Kidney (tissue), 14 donors: ENCODE measurements around the gene MAST3. TPM values are rescaled to one million over a fixed set of nuclear protein-coding genes. Genes with fewer than 3 reads are reported as not detected.

ENCODE experiments used
- DNase-seq, 5 donors: peaks; one replicate each; pipeline ENCODE4 v3.0.0-alpha.2; 2013 to 2020
- FAIRE-seq: peaks from 2 replicates; lab custom pipeline; 2012; peaks lifted over from hg19 to GRCh38; lab: Jason Lieb, UNC
- H3K27ac ChIP-seq, 2 donors: one replicate each; pipeline ENCODE4 v1.7.0; 2013; ENCODE audit warnings: low read depth in 2 of 2, low read length in 2 of 2, inconsistent platforms in 1 of 2
- H3K27me3 ChIP-seq: one replicate; pipeline ENCODE4 v1.7.1; 2013; ENCODE audit warnings: low read length, inconsistent platforms; ENCODE audit not compliant: control insufficient read depth, insufficient read depth
- H3K36me3 ChIP-seq, 3 donors: one replicate each; pipeline versions ENCODE4 v1.7.0 to v1.7.1; 2013; ENCODE audit warnings: low read length in 3 of 3, control low read depth in 1 of 3, inconsistent platforms in 1 of 3; ENCODE audit not compliant: insufficient read depth in 3 of 3, control insufficient read depth in 2 of 3
- H3K4me1 ChIP-seq, 3 donors: one replicate each; pipeline versions ENCODE4 v1.7.0 to v1.7.1; 2013; ENCODE audit warnings: low read length in 3 of 3, inconsistent platforms in 1 of 3, low read depth in 1 of 3; ENCODE audit not compliant: control insufficient read depth in 2 of 3, insufficient read depth in 2 of 3
- H3K4me3 ChIP-seq, 3 donors: one replicate each; pipeline versions ENCODE4 v1.7.0 to v1.8.1; 2013; ENCODE audit warnings: low read length in 3 of 3, control low read depth in 1 of 3, inconsistent platforms in 1 of 3
- H3K9ac ChIP-seq, 3 donors: one replicate each; pipeline versions ENCODE4 v1.7.0 to v1.7.1; 2013; ENCODE audit warnings: low read length in 3 of 3, control low read depth in 1 of 3, inconsistent platforms in 1 of 3
- H3K9me3 ChIP-seq, 3 donors: one replicate each; pipeline versions ENCODE4 v1.7.0 to v1.7.1; 2013; ENCODE audit warnings: low read length in 3 of 3, control low read depth in 1 of 3, inconsistent platforms in 1 of 3; ENCODE audit not compliant: control insufficient read depth in 2 of 3, insufficient read depth in 1 of 3
- intact Hi-C: fragments of 100-400 bp; cut with DNase I; formaldehyde crosslinking; loops from one replicate; pipeline ENCODE4 v1.11.1; 2022
- polyA plus RNA-seq: library from polyadenylated mRNA; stranded (reverse); fragments of 350-450 nt; fragmentation: Illumina TruSeq; extraction: RNeasy Lipid Tissue Mini Kit (QIAGEN cat#74804); gene quantifications from one replicate; pipeline ENCODE4 v1.2.3, GENCODE V29; 2014; ENCODE audit warnings: low read depth, low replicate concordance; ENCODE audit not compliant: insufficient read depth
- total RNA-seq: library from RNA; stranded (reverse); fragmentation: NEBNext Ultra II Directional; extraction: Animal tissue kit (Norgen Biotek cat#: 25700); gene quantifications from one replicate; pipeline ENCODE4 v1.2.1, GENCODE V29; 2021
- TF ChIP-seq, protein P1 (sequence below): IDR thresholded peaks from 3 replicates; pipeline ENCODE4 v1.5.1; 2012; ENCODE audit warnings: mild to moderate bottlenecking, moderate library complexity, borderline replicate concordance; ENCODE audit not compliant: insufficient read depth; ENCODE audit errors: extremely low read depth
- donor health status: control.
- donor health status: control.
- donor health status: control.
- donor health status: control.
- donor health status: control.
- donor health status: DM: yes; HTN: yes; CAD: no.
- donor health status: Normal renal cell carcinoma (clear cell type).

Gene MAST3
- total and polyA plus RNA-seq, 2 donors from 2014 or later: 5.6 to 16.0 TPM

DNA sequence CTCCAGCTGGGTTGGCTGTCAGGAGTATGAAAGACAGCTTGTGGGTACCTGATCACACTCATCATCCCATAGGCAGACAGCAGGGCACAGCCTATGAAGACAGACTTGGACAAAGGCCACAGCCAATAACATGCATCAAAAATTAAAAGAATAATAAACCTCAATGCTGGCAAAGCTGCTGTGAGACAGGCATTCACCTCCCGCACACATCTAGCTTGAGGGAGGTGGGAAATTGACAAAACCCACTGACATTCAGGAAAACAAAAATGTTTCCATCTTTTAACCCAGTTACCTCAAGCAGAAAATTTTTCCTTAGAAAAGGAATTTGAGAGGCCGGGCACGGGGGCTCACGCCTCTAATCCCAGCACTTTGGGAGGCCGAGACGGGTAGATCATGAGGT lies 25.2 kb upstream of the MAST3 start:
- H3K27ac ChIP-seq: no peak overlapping the region
- no peaks in the 10 kb centered on the region for H3K4me1 ChIP-seq
- H3K9ac ChIP-seq: no peak overlapping the region
- no peaks in the 10 kb centered on the region for H3K9me3 ChIP-seq
- intact Hi-C loops: no loop called here
- H3K4me3 ChIP-seq: no peak overlapping the region
- no peak for DNase-seq
- no peaks in the 10 kb centered on the region for H3K36me3 ChIP-seq
- TF ChIP-seq, protein P1, sequence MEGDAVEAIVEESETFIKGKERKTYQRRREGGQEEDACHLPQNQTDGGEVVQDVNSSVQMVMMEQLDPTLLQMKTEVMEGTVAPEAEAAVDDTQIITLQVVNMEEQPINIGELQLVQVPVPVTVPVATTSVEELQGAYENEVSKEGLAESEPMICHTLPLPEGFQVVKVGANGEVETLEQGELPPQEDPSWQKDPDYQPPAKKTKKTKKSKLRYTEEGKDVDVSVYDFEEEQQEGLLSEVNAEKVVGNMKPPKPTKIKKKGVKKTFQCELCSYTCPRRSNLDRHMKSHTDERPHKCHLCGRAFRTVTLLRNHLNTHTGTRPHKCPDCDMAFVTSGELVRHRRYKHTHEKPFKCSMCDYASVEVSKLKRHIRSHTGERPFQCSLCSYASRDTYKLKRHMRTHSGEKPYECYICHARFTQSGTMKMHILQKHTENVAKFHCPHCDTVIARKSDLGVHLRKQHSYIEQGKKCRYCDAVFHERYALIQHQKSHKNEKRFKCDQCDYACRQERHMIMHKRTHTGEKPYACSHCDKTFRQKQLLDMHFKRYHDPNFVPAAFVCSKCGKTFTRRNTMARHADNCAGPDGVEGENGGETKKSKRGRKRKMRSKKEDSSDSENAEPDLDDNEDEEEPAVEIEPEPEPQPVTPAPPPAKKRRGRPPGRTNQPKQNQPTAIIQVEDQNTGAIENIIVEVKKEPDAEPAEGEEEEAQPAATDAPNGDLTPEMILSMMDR: no peak
- no peak for FAIRE-seq
- H3K27me3 ChIP-seq: no peaks in the 10 kb centered on the region

DNA sequence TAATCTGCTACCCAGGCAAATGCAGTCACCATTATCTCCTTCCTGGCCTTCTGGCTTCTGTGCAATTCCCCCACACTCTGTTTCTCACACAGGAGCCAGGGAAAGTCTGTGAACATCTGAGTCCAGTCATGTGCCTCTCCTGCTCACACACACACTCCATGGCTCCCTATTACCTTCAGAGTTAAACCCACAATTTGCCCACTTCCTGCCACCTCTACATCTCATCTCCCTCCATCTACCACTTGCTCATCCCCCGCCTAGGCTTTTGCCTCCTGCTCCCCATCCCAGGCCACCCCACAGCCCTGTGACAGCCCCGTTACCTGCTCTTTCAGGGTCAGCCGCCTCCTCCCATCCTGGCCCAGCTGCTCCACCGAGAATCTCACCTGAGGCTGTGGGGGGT lies 24.4 kb upstream of the MAST3 start:
- DNase-seq (no peak), FAIRE-seq (no peak)
- intact Hi-C loops: no loop called here
- no peaks in the 10 kb centered on the region for H3K36me3 ChIP-seq
- no peak overlapping the region for H3K4me3 ChIP-seq
- no peak overlapping the region for H3K9ac ChIP-seq
- TF ChIP-seq, protein P1: no peak
- H3K4me1 ChIP-seq: no peaks in the 10 kb centered on the region
- H3K27me3 ChIP-seq: no peaks in the 10 kb centered on the region
- no peaks in the 10 kb centered on the region for H3K9me3 ChIP-seq
- no peak overlapping the region for H3K27ac ChIP-seq

DNA sequence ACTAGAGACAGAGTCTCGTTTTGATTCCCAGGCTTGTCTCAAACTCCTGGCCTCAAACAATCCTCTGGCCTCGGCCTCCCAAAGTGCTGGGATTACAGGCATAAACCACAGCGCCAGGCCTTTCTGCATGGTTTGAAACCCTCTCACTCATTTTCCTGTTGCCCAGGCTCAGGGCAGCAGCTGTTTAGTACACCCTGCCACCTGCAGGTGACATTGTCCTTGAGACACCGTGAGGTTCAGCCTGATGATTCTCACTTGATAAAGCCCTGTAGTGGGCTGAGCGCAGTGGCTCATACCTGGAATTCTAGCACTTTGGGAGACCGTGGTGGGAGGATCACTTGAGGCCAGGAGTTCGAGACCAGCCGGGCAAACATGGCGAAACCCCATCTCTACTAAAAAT lies 23.4 kb upstream of the MAST3 start:
- no peaks in the 10 kb centered on the region for H3K9me3 ChIP-seq
- TF ChIP-seq, protein P1: no peak
- no peak for FAIRE-seq

More for the DNA sequence above, 23.4 kb upstream of the MAST3 start:
- H3K4me3 ChIP-seq: no peak overlapping the region
- no peaks in the 10 kb centered on the region for H3K4me1 ChIP-seq
- no peaks in the 10 kb centered on the region for H3K27me3 ChIP-seq
- intact Hi-C loops: no loop called here
- DNase-seq: no peak
- H3K36me3 ChIP-seq: no peaks in the 10 kb centered on the region
- H3K9ac ChIP-seq: no peak overlapping the region
- H3K27ac ChIP-seq: no peak overlapping the region
